ENCODE results near the gene RTL10. TPM values are rescaled to one million over a fixed set of nuclear protein-coding genes. Genes with fewer than 3 reads are reported as not detected.

RTL10 gene
- total and polyA plus RNA-seq, 2 of the 4 experiments (the other 2 are of a cell fraction) = 8.6 to 12.1 TPM

DNA sequence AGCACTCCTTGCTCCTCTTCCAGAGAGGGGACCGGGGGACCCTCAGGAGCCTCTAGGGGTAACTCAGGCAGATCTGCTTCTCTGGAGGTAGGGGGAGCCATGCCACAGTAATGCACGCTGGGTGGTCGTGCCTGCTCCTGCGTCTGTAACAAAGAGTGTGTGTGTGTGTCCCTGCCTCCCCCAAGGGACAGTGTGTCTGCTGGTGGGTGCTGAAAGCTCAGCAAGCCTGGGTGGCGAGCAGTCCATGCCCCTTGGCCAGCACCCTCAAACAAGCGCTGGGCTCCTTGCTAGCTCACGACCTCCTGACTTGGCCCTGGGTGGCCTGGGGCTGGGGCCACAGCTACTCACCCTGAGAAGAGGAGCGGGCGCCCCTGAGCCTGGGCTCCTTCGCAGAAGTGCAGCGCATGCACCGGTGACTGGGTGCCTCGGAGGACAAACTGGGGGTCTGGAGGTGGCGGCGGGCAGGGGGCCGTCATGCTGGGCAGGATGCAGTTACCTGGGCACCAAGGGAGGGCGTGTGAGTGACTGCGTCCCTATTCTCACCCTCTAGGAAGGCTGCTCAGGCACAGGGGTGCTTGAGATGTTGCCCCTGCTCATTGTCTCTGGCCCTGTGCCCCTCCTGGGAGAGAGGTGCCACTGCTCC lies 33.7 kb downstream of the RTL10 start:
- ATAC-seq (ENCODE audit: low read depth) (no peak), DNase-seq (no peak)
- Histone ChIP-seq H2AK5ac (ENCODE audit: low read depth, low read length) (no peak overlapping the region), H3K14ac (replicated peaks; ENCODE audit: low read depth, low read length) (no peak overlapping the region), H3K4me3 (ENCODE audit: insufficient read depth, low read depth, low read length) (no peak overlapping the region), H2BK5ac (ENCODE audit: low read depth, low read length, poor library complexity, severe bottlenecking) (no peak overlapping the region), H3K9me3 (ENCODE audit: control insufficient read depth, insufficient read depth, low read length) (no peaks in the 10 kb centered on the region), H4K91ac (ENCODE audit: insufficient read depth, low read depth, low read length) (no peak overlapping the region), H3K4ac (ENCODE audit: low read depth, low read length) (no peak overlapping the region), H3K9ac (ENCODE audit: low read depth, low read length) (no peak overlapping the region), H3K9me1 (ENCODE audit: insufficient read depth, low read length) (0 out of 2 replicates have a peak, but pooled peaks cover 3% of the 10 kb centered on the region), H4K5ac (ENCODE audit: low read depth, low read length) (no peak overlapping the region), H2BK120ac (ENCODE audit: low read depth, low read length) (no peak overlapping the region), H3K56ac (ENCODE audit: extremely low read depth, insufficient read depth, low read length) (no peak overlapping the region), H3K4me1 (ENCODE audit: control insufficient read depth, insufficient read depth, low read length) (no peaks in the 10 kb centered on the region), H3K27ac (ENCODE audit: insufficient read depth, low read length) (no peak overlapping the region), H2AFZ (replicated peaks; ENCODE audit: low read length, poor library complexity) (peak overlapping the region; percentile 32), H3K36me3 (ENCODE audit: control insufficient read depth, insufficient read depth, low read length) (no peaks in the 10 kb centered on the region), H2BK20ac (ENCODE audit: low read depth, low read length) (no peak overlapping the region), H3K23ac (ENCODE audit: low read depth, low read length) (no peak overlapping the region), H3K79me1 (ENCODE audit: low read depth in 1 of 2, low read length in 2 of 2) (peaks cover 1 to 4% of the 10 kb centered on the region in 2 experiments; a peak in 2 of 4 replicates), H3K4me2 (ENCODE audit: low read depth, low read length) (no peak overlapping the region), H4K20me1 (ENCODE audit: insufficient read depth, low read length) (no peaks in the 10 kb centered on the region; the same call in 1 of the 2 replicates), H2AK9ac (replicated peaks; ENCODE audit: low read depth, low read length, poor library complexity) (no peak overlapping the region), H3K18ac (ENCODE audit: low read depth, low read length) (no peak overlapping the region), H2BK15ac (ENCODE audit: low read depth, low read length) (no peak overlapping the region), H3K27me3 (ENCODE audit: control insufficient read depth, insufficient read depth, low read length) (no peaks in the 10 kb centered on the region), H4K8ac (ENCODE audit: low read depth in 2 of 2, low read length in 2 of 2) (no peak overlapping the region)
- in situ Hi-C loops (cut with MboI; ENCODE audit: low sequenced_read_pairs) = no loop called here
- no TSS peak for BruUV-seq (replicated peaks)
- intact Hi-C loops (cut with micrococcal nuclease) = no loop called here
- no peak for TF ChIP-seq CEBPB (IDR thresholded peaks at IDR 0.05; ENCODE audit: low read depth, low read length)
- TF ChIP-seq CHD1 (IDR thresholded peaks at IDR 0.05; ENCODE audit: low read depth, low read length) = no peak
- no peak for TF ChIP-seq CTCF (conservative IDR thresholded peaks at IDR 0.05; ENCODE audit: low read depth, low read length)
- TF ChIP-seq POLR2A (IDR thresholded peaks at IDR 0.05; ENCODE audit: low read depth, low read length) = no peak
- TF ChIP-seq FOS (IDR thresholded peaks at IDR 0.05; ENCODE audit: low read depth, low read length) = no peak
- TF ChIP-seq, protein P1, sequence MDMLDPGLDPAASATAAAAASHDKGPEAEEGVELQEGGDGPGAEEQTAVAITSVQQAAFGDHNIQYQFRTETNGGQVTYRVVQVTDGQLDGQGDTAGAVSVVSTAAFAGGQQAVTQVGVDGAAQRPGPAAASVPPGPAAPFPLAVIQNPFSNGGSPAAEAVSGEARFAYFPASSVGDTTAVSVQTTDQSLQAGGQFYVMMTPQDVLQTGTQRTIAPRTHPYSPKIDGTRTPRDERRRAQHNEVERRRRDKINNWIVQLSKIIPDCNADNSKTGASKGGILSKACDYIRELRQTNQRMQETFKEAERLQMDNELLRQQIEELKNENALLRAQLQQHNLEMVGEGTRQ (IDR thresholded peaks at IDR 0.05; ENCODE audit: low read depth, low read length) = no peak
- TF ChIP-seq RAD21 (IDR thresholded peaks at IDR 0.05; ENCODE audit: low read length) = no peak
- TF ChIP-seq MAZ (IDR thresholded peaks at IDR 0.05; ENCODE audit: borderline replicate concordance, low read depth, low read length) = no peak
- TF ChIP-seq BHLHE40 (IDR thresholded peaks at IDR 0.05; ENCODE audit: low read depth, low read length) = no peak
- no peak for TF ChIP-seq SMC3 (IDR thresholded peaks at IDR 0.05; ENCODE audit: low read depth, low read length)
- no peak for TF ChIP-seq MXI1 (IDR thresholded peaks at IDR 0.05; ENCODE audit: borderline replicate concordance, low read depth, low read length)
- no peak for TF ChIP-seq MAFK (IDR thresholded peaks at IDR 0.05; ENCODE audit: low read depth, low read length)
- 88% methylated on average over 8 of the region's 18 CpGs; no CpG with 5 or more reads in 1 of the 2 experiments for WGBS, 2 experiments (ENCODE audit: extremely low coverage in 2 of 2, insufficient read length in 1 of 2)
- CTCF ChIA-PET = no interaction called here
- dilution Hi-C loops (cut with HindIII; ENCODE audit: low sequenced_read_pairs, unreplicated experiment) = no loop called here
- POLR2A ChIA-PET (ENCODE audit: unreplicated experiment) = no interaction called here
